Glutamatergic neuron (in vitro differentiated cells): Measurements from ENCODE around the gene FNIP2. TPM values are rescaled to one million over a fixed set of nuclear protein-coding genes. Genes with fewer than 3 reads are reported as not detected.

Experiments used
- DNase-seq: peaks from one replicate; pipeline ENCODE4 v3.0.0; 2022
- H3K27ac Mint-ChIP-seq: one replicate; pipeline ENCODE4 v1.8.0; 2020; ENCODE audit warnings: mild to moderate bottlenecking, mixed read lengths, inconsistent platforms; ENCODE audit not compliant: unreplicated experiment
- H3K27me3 Mint-ChIP-seq: one replicate; pipeline ENCODE4 v1.8.0; 2020; ENCODE audit warnings: mild to moderate bottlenecking, moderate library complexity, mixed read lengths, inconsistent platforms; ENCODE audit not compliant: unreplicated experiment
- H3K36me3 Mint-ChIP-seq: one replicate; pipeline ENCODE4 v1.8.0; 2020; ENCODE audit warnings: mild to moderate bottlenecking, mixed read lengths, inconsistent platforms; ENCODE audit not compliant: unreplicated experiment
- H3K4me1 Mint-ChIP-seq: one replicate; pipeline ENCODE4 v1.8.0; 2020; ENCODE audit warnings: mild to moderate bottlenecking, low read depth, mixed read lengths, inconsistent platforms; ENCODE audit not compliant: unreplicated experiment
- H3K4me3 Mint-ChIP-seq: one replicate; pipeline ENCODE4 v1.8.0; 2020; ENCODE audit warnings: mild to moderate bottlenecking, mixed read lengths, inconsistent platforms; ENCODE audit not compliant: unreplicated experiment
- H3K9me3 Mint-ChIP-seq: one replicate; pipeline ENCODE4 v1.8.0; 2020; ENCODE audit warnings: mild to moderate bottlenecking, moderate library complexity, mixed read lengths, inconsistent platforms; ENCODE audit not compliant: unreplicated experiment
- total RNA-seq: library from RNA; stranded (reverse); fragmentation: NEBNext Ultra II Directional; extraction: Animal tissue kit (Norgen Biotek cat#: 25700); gene quantifications from one replicate; pipeline ENCODE4 v1.2.1, GENCODE V29; 2021; ENCODE audit not compliant: unreplicated experiment
- TF ChIP-seq, protein P1 (sequence below): fragments of 200-600 bp; sonication (generic); IDR thresholded peaks from one replicate; pipeline ENCODE4 v1.5.0; 2021; ENCODE audit not compliant: partially characterized antibody, unreplicated experiment

The FNIP2 gene
- total RNA-seq, 1 donor from 2014 or later = 53.2 TPM

- TF ChIP-seq, protein P1, sequence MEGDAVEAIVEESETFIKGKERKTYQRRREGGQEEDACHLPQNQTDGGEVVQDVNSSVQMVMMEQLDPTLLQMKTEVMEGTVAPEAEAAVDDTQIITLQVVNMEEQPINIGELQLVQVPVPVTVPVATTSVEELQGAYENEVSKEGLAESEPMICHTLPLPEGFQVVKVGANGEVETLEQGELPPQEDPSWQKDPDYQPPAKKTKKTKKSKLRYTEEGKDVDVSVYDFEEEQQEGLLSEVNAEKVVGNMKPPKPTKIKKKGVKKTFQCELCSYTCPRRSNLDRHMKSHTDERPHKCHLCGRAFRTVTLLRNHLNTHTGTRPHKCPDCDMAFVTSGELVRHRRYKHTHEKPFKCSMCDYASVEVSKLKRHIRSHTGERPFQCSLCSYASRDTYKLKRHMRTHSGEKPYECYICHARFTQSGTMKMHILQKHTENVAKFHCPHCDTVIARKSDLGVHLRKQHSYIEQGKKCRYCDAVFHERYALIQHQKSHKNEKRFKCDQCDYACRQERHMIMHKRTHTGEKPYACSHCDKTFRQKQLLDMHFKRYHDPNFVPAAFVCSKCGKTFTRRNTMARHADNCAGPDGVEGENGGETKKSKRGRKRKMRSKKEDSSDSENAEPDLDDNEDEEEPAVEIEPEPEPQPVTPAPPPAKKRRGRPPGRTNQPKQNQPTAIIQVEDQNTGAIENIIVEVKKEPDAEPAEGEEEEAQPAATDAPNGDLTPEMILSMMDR = no peak
- Mint-ChIP-seq H3K4me1 (peaks cover 20% of the 10 kb centered on the region), H3K36me3 (peaks cover 9% of the 10 kb centered on the region), H3K27me3 (no peaks in the 10 kb centered on the region), H3K27ac (no peak overlapping the region), H3K9me3 (no peaks in the 10 kb centered on the region), H3K4me3 (no peak overlapping the region)
- DNase-seq = no peak
These were observed 60.4 kb downstream of the FNIP2 start for GRCh38 chr4:158829254-158829653.

DNA sequence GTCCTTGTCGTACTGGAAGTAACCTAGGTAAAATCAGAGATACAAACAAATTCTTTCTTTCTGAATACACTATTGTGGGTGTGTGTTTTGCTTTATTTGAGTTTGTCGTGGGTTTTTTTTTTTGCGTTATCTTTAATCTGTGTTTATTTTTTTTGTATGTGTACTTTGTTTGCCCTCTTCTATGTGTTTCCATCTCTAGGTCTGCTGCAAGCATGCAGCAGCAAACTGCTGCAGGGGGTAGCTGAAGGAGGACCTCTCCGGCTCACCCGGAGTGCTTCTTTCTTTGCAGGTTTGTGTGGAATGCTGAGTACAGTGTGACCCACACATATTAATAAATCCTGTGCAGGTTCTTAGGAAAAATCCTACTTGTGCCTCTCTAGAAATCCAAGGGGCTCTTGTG, 64.8 kb downstream of the FNIP2 start:
- H3K9me3 Mint-ChIP-seq = no peaks in the 10 kb centered on the region

GRCh38 chr4:158835226-158836001, 66.6 kb downstream of the FNIP2 start:
- Mint-ChIP-seq H3K27me3 (no peaks in the 10 kb centered on the region), H3K4me3 (no peak overlapping the region), H3K36me3 (no peaks in the 10 kb centered on the region), H3K4me1 (no peaks in the 10 kb centered on the region), H3K9me3 (no peaks in the 10 kb centered on the region), H3K27ac (no peak overlapping the region)
- DNase-seq = no peak
- TF ChIP-seq, protein P1 = no peak

More for the DNA sequence above, 64.8 kb downstream of the FNIP2 start:
- no peak overlapping the region for H3K4me3 Mint-ChIP-seq
- H3K27ac Mint-ChIP-seq = no peak overlapping the region
- no peaks in the 10 kb centered on the region for H3K4me1 Mint-ChIP-seq
- peaks cover 9% of the 10 kb centered on the region for H3K36me3 Mint-ChIP-seq
- H3K27me3 Mint-ChIP-seq = no peaks in the 10 kb centered on the region
- TF ChIP-seq, protein P1 = no peak
- DNase-seq = no peak

DNA sequence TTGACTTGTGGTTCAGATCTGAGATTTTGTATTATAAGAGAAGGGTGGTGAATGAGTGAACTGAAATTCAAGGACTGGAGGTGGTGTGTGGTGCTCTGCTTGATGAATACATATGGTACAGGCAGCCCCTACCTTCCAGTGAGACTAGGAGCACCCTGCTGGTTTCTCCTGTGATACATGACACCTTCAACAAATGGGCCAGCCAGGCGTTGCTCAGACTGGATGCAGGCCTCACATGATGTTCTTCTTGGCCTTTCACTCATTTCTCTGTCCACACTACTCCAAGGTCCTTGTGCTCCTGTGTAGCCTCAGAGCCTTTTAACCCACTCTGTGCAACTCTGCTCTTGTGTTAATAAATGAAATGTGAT, 67.2 kb downstream of the FNIP2 start:
- no peak overlapping the region for H3K27ac Mint-ChIP-seq

More for the DNA sequence above, 67.2 kb downstream of the FNIP2 start:
- Mint-ChIP-seq H3K36me3 (peaks cover 3% of the 10 kb centered on the region), H3K4me1 (no peaks in the 10 kb centered on the region), H3K9me3 (no peaks in the 10 kb centered on the region), H3K27me3 (no peaks in the 10 kb centered on the region), H3K4me3 (no peak overlapping the region)
- no peak for DNase-seq
- TF ChIP-seq, protein P1 = no peak
